HG03460 (cell line): ENCODE measurements around the gene CNOT6L.

Experiments
- ATAC-seq: cut with Tn5 transposase; IDR thresholded peaks from one replicate; pipeline ENCODE4 v1.9.1; 2021; ENCODE audit not compliant: unreplicated experiment

CNOT6L gene

GRCh38 chr4:77714514-77714913, 104.7 kb downstream of the CNOT6L start:
- no peak for ATAC-seq

GRCh38 chr4:77713884-77714283, 105.3 kb downstream of the CNOT6L start:
- ATAC-seq, result no peak

DNA sequence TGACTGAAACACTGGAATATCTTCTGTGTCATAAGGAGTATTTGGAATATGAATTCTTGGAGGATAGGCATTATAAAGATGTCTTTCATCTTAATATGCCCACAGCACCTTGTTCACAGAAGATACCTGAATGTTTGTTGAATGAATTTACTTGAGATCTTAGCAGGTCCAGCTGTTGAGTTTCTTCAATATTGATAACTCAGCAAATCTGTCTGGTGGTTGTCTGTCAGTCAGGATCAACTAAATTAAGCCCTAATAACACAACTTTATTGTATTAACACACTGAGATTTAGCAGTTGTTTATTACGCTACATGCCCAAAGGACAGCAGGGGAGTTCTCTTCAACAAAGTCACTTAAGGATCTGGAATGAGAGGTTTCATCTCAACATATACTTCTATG, 106.5 kb downstream of the CNOT6L start:
- no peak for ATAC-seq

DNA sequence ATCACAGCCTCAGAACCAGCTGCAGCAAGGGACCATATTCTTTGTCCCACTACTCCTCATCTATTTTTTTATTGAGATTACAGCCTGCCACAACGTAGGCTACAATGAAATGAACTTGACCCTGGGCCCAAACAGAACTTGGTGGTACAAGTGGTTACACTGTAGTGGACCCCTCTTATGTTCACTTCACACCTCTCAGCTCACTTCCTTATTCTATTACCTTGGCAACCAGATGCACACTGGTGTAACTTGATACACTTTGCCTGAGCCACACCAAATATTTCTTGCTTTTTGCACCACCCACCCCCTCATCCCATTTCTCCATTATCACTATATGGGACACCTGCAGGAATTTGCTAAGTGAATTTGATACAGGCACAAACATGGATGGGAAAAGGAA, 107.7 kb downstream of the CNOT6L start:
- ATAC-seq, result no peak

GRCh38 chr4:77710684-77711083, 108.5 kb downstream of the CNOT6L start:
- ATAC-seq, result no peak

DNA sequence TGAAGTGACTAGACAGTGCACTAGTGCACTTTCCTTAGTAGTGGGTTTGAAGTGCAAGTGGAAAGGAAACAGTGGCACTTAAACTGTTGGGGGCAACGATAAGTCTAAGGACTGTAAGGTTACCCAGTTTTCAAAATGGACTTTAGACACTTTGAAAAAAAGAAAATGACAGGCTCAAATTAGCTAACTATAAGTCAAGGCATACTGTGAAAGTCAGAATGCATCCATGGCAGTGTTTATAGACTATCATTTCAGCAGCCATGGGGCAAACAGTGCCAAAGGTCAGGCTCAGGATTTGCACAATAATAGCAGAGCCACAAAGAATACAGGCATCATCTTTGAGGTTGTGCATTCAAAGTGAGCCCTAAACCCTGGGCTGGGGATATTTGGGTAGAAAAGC, 109.1 kb downstream of the CNOT6L start:
- no peak for ATAC-seq

- no peak for ATAC-seq
These were observed 112.5 kb downstream of the CNOT6L start for GRCh38 chr4:77706717-77707116.

DNA sequence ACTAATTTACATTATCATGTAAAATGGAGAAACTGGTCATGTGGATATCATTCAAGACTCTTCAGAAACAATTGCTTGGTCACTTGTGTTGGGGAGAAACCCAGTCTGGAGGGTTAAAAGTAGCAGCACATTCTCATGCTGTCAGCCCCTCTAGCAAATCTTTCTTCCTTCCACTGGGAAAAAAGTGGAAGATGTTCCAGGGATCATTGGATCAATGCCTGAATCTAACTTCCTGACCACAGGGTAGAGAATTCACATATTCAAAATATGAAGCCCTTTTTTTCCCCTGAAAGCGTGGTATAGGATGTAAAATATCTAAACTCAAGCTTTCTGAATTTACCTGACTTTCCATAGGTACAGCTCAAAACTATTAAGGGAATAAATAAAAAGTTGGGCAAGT, 115.5 kb downstream of the CNOT6L start:
- no peak for ATAC-seq

- no peak for ATAC-seq
These were observed 118.0 kb downstream of the CNOT6L start for GRCh38 chr4:77701121-77701520.

DNA sequence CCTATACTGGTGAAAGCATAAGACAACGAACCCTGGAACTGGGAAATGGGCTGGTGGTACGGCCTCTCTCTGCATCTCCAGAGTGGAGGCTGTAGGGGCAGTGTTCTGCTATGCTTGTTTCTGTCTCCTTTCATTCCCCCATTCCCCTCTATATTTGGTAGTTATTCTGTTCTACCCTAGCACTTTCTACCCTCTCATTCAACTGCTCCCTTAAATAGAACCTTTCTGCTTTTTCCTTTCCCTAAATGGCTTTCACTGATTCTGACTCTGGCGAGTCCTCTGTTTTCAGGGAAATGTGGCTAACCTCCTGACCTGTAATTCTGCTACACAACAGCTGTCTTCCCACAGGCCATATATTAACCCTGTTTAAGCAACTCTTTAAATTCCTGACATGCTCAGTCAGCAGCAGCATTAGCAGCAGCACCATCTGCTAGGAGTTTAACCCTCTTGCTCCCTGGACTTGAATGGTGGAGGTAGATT, 119.4 kb downstream of the CNOT6L start:
- ATAC-seq, result no peak

GRCh38 chr4:77697860-77698590, 121.1 kb downstream of the CNOT6L start:
- ATAC-seq, result no peak

DNA sequence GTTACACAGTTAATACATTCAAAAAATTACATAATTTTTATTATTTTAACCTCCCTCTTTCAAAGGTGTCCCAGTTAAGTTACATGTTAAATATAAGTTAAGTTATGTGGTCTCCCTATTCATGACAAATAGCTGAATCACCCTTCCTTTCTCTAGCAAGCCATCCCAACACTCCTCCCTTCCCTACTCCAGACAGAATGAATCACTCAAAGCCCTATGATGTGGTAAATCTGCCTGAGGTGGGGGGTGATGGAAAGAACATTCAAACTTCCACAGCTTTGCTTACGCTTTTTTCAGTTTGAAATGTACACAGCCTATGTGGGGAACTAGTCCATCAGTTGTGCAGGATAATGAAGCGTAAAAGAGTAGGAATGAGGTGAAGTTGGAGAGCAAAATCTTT, 123.4 kb downstream of the CNOT6L start:
- no peak for ATAC-seq

- ATAC-seq, result no peak
These were observed 126.2 kb downstream of the CNOT6L start for GRCh38 chr4:77692847-77693432.

- no peak for ATAC-seq
These were observed 137.4 kb downstream of the CNOT6L start for GRCh38 chr4:77681792-77682191.

- no peak for ATAC-seq
These were observed 142.3 kb downstream of the CNOT6L start for GRCh38 chr4:77676842-77677241.

- no peak for ATAC-seq
These were observed 148.1 kb downstream of the CNOT6L start for GRCh38 chr4:77671051-77671450.

- no peak for ATAC-seq
These were observed 149.1 kb downstream of the CNOT6L start for GRCh38 chr4:77669946-77670590.

- ATAC-seq, result no peak
These were observed 153.6 kb downstream of the CNOT6L start for GRCh38 chr4:77665381-77666069.
